HG03520 (cell line): Measurements from ENCODE around the gene DNAJA3.

Experiments used
- ATAC-seq: cut with Tn5 transposase; IDR thresholded peaks from one replicate; pipeline ENCODE4 v1.9.1; 2021; ENCODE audit warnings: mild to moderate bottlenecking, moderate library complexity; ENCODE audit not compliant: unreplicated experiment

The DNAJA3 gene

DNA sequence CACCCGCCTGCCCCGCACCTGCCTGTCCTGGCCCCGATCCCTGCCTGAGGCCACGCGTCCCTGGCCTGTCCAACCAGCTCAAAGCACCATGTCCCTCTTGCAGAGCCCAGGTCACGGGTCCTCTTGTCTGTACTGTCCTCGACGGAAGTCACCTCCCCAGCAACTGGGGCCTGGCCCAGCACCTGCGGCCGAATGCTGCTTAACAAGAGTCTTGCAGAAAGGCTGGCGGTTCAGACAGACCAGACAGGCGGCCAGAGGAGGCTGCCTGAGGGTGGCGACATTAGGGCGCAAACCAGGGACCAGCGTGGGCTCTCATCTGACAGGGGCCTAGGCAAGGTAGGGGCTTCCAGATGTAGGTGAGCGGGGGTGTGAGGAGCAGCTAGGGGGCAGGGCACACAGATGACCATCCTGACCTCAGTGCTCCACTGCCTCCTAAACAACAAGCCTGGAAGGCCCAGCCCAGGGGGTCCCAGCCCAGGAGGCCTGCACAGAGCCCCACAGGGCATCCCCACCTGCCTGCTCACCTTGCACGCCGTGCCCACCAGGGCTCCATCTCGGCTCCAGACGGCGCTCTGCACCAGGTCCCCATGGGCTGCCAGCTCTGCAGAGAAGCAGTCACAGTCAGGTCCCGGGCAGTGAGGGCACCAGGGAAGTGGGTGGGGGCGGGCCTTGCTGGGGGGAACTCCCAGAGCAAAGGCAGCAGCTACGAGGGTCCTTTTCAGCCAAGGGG is 20.5 kb upstream of the DNAJA3 start:
- no peak for ATAC-seq

DNA sequence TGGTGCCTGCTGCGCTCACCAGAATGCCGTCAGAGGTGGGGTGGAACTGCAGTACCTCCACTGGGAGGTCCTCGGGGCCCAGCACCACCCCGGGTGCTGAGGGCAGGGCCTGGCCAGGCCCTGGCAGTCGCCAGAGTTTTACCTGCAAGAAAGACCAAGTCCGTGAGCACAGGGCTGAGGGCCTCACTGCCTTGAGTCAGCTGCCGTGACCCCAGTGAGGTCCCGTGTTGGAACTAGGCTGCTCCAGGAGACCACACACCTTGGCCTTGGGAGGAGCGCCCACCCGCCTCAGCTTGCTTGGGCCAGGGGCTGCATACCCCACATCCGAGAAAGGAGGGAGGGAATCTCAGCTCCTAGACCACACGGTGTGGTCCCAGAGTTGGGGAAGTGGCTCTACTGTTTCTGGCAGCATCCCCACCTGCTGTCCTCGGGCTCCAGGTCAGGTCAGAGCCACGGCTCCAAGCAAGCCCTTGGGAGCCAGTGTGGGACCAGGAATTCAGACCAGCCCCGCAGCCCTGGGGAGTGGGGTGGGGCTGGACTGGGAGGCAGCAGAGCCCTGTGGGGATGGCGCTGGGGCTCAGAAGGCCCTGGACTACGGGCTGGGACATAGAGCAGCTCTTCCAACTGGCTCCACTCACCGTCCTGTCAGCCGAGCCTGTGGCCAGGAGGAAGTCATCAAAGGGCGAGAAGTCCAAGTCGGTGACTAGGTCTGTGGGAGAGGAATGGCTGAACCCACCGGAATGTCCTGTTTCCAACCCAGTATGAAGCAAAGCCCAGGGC is 17.9 kb upstream of the DNAJA3 start:
- ATAC-seq: no peak

DNA sequence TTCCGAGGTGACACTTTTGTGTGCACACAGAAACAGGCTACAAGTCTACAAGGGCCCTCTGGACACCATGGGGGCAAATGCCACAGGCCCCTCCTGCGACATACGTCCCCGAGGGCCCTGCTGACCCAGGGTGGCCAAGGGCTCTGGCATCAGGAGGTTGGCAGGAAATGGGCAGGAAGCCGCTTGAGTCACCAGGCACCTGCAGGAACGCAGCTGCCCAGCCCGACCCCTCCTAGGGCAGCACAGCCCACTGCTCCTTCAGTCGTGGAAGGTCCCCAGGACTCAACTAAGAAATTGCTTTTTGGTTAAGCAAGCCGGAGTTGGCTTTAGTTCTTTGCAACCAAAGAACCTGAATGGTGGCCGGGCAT is 17.4 kb upstream of the DNAJA3 start:
- no peak for ATAC-seq

GRCh38 chr16:4409081-4409932 is 16.4 kb upstream of the DNAJA3 start:
- no peak for ATAC-seq

DNA sequence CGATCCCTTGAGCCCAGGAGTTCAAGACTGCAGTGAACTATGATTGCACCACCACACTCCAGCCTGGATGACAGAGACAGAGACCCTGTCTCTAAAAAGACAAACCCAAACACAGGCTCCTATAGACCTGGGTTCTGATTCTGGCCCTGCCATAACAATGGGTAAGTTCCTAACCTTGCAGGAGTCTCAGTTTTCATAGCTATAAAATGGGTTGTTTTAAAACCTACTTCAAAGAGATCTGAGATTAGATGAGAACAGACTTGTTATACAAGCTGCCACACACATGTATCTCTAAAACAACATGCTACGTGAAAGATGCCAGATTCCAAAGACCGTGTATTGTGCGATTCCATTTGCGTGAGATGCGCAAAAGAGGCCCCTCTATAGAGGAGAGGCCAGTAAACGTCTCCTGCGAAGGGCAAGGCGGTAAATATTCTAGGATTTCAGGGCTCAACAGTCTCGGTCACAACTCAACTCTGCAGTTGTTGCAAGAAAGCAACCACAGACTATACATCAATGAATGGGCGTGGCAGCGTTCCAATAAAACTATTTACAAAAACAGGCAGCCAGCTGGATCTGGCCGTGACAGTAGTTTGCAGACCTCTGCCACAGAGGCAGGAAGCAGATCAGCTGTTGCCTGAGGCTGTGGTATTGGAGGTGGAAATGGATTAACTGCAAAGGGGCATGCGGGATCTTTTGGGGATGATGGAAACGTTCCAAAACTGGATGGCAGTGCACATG is 15.2 kb upstream of the DNAJA3 start:
- no peak for ATAC-seq

DNA sequence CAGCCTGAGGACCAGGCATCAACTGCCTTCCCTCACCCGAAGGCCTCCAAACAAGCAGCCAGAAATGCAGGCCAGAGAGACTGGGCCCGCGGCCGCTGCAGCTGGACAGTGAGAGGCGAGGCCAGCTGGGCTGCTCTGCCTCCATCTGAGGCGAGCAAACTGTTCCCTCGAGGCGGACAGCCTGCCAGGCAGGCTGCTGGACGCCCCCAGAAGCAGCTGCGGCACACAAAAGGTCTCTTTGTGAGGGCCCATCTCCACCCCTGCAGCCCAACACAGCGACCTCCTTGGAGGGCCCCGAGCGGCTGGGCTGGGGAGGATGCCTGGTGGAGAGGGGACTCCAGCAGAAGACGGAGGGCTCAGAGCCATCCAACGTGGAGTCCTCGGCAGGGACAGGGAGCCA is 14.0 kb upstream of the DNAJA3 start:
- no peak for ATAC-seq

GRCh38 chr16:4412159-4412558 is 13.5 kb upstream of the DNAJA3 start:
- no peak for ATAC-seq

GRCh38 chr16:4412854-4413253 is 12.8 kb upstream of the DNAJA3 start:
- no peak for ATAC-seq

DNA sequence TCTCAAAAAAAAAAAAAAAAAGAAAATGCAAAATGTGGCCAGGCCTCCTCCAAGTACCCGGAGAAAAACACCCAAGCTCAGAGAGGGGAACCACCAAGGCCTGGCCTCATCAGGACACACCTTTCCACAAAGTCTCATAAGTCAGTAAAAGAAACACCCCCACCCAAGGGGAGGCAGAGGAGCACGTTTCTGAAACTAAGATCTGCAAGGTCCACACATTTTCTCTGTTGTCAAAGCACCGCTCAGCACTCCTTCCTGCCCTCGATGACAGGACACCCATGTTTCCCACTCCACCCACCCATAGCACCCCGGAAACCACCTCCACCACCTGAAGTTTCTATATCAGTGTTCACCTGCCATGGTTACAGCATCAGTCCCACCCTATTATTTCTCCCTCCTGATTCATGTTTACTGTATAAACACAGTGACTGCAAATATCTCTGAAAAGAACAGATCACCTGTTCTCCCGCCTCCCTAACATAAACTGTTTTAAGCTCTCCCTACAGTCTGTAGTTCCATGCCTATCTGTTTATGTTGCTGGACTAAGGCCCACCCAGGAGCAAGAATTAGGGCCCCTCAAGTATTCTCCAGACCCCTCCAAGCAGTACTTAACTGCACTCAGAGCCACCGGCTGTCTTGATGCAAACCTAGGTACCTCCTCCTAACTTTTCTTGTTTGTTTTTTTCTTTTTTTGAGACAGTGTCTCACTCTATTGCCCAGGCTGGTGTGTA is 11.3 kb upstream of the DNAJA3 start:
- peak; percentile 65 for ATAC-seq

- ATAC-seq: no peak
These were observed 10.0 kb upstream of the DNAJA3 start for GRCh38 chr16:4415538-4416199.

- ATAC-seq: peak; percentile 52
These were observed 9.3 kb upstream of the DNAJA3 start, which contains the start of gene CORO7 for GRCh38 chr16:4416200-4417032. Gene CORO7, minus strand, starts transcription at chr16:4416596. Its CDS starts 78 bp downstream, at chr16:4416518.

GRCh38 chr16:4419402-4419959 is 6.2 kb upstream of the DNAJA3 start:
- no peak for ATAC-seq

- ATAC-seq: no peak
These were observed 5.1 kb upstream of the DNAJA3 start for GRCh38 chr16:4420505-4421105.

DNA sequence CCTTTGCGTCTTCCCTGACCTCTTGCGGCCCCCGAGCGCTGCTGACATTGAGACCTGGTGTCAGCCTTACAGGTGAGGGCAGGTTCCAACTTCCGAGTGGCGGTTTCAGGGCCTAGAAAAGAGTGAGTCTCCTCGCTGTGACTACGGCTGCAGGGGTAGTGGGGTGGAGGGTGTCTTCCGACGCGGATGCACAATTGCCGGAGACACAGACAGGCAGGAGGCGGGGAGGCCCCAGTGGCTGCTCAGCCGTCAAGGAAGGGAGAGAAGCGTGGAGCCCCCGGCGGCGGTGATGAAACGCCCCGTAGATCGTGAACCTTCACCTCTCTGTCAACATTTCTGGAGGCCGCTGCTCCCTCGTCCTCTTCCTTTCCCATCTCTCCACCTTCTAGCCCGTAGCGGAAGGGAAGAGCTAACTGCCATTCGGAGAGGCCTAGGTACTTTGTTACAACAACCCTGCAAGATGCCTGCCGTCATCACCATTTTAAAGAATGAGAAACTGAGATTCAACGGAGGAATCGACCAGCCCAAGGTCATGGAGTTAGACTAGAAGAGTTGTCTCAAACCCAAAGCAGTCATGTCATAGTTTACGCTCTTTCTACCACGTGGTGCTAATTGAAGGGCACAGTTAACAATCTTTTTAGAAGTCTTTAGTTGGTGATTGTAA is 485 bp downstream of the DNAJA3 start:
- ATAC-seq: peak; percentile 20

GRCh38 chr16:4426722-4427372 is 1.2 kb downstream of the DNAJA3 start:
- no peak for ATAC-seq

GRCh38 chr16:4428500-4428899 is 2.8 kb downstream of the DNAJA3 start:
- ATAC-seq: no peak

- no peak for ATAC-seq
These were observed 5.4 kb downstream of the DNAJA3 start for GRCh38 chr16:4431023-4431422.
